NCI-H510A treated with DMSO at 0.1 percent for 48 hours (cell line): ENCODE measurements around the gene C13orf46.
"Not testable (repeated sequence)": the region's sequence is repeated elsewhere in the genome, so short reads cannot be mapped to it uniquely, and the experiment has no call there.

ENCODE experiments used
- DNase-seq: peaks from one replicate; lab custom pipeline; 2025; lab: John Stamatoyannopoulos, UW

The C13orf46 gene

DNA sequence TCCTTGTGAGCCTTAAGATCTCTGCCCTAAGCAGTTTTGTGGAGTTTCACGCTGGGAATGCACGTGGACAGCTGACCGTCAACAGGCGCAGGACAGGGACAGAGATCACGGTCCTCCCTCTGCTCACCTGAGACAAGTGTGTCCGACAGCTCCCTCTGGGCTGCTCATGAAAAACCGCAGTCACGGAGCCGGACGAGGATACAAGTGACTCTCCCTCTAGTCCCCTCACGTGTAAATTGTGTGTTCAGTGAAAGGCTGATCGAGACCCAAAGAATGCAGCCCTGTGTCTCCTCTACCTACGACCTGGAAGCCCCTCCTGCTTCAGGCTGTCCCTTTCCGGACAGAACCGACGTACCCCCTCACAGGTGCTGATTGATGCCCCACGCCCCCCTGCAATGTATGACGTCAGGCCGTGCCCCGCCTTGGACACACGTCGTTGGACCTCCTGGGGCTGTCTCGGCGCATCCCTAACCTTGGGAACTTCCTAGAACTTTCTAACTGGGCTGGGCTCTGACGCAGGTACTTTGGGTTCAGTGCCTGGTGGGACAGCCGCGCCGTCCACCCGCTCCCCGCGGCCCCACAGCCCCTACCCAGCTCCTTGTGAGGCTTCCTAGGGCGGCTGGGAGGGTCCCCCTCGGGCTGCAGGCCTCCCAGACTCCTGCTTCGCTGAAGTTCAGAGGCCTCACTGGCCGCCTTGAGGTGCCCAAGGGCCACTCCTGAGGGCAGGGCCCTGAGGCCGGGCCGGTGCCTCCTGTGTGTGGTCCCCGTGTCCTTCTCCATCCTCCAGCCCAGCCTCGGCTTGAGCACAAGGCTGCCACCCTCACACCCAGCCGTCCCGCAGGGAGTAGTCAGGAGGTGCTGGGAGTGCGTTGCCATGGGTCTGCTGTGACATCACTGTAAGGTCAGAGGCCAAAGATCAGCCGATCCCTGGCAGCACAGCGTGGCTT, at the start of gene C13orf46:
C13orf46 (minus strand) TSS at position 859 of the 947 bp plus-strand sequence; CDS start at position 780, 79 bp downstream.
- DNase-seq = no peak

DNA sequence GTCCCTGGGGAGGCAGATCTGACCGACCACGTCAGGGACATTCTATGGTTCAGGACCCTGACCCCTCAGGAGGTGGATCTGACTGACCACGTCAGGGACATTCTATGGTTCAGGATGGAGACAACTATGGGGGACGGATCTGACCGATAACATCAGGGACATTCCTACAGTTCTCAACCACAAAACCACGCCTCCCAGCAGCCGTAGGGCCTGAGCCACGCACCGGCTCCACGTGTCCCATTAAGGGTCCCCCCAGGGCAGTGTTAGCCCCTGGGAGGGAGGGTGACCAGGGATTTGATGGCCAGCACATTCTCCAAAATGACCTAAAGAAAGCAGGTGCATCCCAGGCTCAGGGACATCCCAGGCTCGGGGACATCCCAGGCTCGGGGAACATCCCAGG, 49.0 kb upstream of the C13orf46 start:
- no peak for DNase-seq

- no peak for DNase-seq
Observed at GRCh38 chr13:114022309-114022669, 48.4 kb upstream of the C13orf46 start.

DNA sequence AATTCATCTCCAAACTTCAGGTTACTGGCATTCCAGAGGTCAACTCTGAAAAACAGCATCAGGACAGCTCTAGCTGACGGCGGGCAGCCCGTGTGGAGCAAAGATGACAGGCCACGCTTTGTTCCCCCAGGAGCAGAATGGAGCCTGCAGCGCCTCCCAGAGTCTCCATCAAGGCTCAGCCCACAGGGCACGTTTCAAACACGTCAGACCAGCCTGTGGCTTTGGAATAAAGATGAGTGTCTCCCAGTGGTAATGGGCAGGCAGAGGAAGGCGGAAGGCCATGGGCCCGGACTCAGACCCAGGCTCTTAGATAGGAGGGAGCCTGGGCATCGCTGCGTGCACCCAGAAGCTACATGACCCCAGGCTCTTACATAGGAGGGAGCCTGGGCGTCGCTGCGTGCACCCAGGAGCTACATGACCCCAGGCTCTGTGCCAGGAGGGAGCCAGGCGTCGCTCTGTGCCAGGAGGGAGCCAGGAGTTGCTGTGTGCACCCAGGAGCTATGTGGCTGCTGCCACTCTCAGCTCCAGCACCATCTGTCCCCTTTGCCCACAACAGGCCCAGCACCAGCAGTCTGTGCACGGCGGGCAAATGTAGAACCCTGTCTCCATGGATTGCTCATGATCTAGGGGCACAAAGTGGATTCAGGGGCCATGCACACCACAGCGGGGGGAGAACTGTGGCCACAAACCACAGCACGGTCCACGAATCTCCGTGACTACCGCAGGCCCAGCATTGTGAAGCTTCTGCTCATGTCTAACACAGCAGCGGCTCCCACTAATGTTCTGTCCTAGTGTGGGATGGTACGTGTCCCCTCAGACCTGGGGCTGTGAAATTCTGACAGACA, 47.8 kb upstream of the C13orf46 start:
- no peak for DNase-seq

DNA sequence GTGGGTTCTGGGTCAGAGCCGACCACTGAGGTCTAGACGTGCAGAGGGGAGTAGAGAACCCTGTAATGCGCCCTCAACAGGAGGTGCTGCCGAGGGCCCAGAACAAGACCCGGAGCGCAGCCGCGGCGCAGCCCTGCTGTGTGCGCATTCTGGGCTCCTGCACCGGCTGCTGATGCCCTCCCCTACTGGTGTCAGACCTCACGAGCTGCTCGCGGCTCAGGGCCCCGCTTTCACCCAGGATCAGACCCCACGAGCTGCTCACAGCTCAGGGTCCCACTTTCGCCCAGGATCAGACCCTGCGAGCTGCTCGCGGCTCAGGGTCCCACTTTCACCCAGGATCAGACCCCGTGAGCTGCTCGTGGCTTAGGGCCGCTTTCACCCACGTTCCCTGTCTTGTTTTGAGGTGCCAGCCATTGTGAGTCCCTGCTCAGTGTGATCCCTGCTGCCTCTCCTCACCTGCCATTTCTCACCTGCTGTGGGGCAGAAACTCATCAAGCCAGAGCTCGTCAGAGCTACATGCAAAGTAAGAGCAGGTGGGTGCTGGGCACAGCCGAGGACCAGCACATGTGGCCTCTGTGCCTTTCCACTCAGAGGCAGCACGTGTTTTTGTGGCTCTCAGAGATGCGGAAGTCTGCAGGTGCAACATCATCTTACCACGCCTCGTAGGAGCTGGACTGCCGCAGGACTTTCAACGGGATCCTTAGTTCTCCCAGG, 47.0 kb upstream of the C13orf46 start:
- no peak for DNase-seq

DNA sequence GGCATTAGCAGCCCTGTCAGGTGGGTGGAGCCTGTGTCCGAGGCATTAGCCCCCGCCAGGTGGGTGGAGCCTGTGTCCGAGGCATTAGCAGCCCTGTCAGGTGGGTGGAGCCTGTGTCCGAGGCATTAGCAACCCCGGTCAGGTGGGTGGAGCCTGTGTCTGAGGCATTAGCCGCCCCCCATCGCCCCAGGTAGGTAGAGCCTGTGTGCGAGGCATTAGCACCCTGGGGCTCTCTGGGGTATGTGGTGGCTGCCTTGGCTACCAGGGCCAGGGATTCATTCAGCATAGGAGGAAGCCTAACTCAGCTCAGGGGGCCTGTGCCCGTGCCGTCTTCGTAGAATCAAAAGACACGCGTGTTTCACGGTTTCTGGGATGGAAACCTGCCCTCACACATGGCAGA, 46.3 kb upstream of the C13orf46 start:
- DNase-seq = not testable (repeated sequence)

DNA sequence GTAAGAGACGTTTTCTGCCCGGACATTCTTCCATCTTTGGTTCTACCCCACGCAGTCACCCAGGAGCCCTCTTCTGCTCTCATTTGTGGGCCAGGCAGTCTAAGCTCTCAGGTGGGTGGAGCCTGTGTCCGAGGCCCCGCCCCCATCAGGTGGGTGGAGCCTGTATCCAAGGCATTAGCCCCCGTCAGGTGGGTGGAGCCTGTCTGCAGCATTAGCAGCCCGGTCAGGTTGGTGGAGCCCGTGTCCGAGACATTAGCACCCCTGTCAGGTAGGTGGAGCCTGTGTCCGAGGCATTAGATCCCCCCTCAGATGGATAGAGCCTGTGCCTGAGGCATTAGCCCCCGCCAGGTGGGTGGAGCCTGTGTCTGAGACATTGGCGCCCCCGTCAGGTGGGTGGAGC, 45.5 kb upstream of the C13orf46 start:
- no peak for DNase-seq

DNA sequence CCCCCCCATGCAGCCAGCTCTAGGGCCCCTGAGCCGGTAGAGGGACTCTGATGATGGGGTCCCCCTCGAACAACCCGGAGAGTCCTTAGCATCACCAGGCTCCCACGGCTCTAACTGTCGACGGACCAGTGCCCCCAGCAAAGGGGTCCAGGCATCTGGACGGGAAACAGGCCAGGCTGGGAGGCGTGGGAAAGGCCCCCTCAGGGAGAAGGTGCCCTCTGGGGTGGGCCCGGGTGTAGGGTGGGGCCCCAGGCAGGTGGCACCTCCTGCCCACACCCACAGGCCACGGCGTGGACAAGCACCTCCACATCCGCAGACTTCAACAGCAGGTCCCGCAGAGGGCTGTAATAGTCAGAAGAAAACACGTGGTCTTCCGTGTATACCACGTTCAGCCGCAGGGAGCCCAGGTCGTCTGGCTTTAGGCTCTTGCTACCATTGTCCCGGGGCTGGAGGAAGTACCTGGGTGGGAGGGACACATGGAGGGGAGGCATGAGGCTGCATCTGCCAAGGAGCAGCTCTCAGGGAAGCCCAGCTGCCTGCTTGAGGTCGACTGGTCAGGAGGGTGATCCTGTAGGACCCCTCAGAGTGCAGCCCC, 44.7 kb upstream of the C13orf46 start:
- DNase-seq = no peak

GRCh38 chr13:114017966-114018365, 44.1 kb upstream of the C13orf46 start:
- no peak for DNase-seq

- no peak for DNase-seq
Observed at GRCh38 chr13:114017028-114017630, 43.3 kb upstream of the C13orf46 start.

DNA sequence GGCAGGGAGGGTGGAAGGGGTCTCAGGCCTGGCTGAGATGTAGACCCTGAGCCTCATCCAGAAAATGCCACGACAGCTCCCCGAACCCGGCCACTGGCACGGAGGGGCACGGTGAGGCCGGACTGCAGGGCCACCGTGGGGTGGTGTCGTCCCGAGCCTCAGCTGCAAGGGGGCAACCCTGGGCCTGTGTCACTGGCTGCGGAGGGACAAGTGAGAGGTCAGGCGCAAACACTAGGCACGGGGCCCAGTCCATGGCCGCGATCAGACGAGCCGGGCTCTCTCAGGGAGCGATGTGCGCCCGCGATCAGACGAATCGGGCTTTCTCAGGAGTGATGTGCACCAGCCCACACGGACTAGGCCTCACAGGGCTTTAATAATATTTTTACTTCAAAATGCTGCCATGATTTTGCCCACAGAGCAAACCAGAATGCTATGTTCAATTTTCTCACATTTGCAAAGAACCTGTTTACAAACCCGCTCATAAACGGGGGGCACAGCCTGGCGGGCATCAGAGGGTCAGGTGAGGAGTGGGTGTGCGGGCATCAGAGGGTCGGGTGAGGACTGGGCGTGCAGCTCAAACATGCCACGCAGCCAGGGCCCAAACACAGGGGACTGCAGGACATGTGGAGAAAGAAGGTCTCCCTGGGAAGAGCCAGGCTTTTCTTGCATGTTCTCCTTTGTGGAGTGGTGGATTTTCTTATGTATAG, 42.6 kb upstream of the C13orf46 start:
- no peak for DNase-seq

DNA sequence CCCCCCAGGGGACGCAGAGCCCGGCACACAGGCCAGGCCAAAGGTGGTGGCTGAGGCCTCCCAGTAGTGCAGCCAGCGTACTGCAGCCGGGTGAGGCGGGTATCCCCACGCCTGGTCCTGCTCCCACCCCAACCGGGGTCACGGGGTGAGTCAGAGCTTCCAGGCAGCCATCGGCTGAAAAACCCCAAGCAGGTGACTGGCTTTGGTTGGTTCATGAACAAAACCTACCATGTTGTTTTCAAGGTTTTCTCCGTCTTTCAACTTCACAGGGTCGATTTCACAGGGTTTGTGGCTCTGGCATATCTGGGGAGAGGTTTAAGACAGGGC, 42.1 kb upstream of the C13orf46 start:
- DNase-seq = no peak

- DNase-seq = no peak
Observed at GRCh38 chr13:114015111-114015968, 41.5 kb upstream of the C13orf46 start.

DNA sequence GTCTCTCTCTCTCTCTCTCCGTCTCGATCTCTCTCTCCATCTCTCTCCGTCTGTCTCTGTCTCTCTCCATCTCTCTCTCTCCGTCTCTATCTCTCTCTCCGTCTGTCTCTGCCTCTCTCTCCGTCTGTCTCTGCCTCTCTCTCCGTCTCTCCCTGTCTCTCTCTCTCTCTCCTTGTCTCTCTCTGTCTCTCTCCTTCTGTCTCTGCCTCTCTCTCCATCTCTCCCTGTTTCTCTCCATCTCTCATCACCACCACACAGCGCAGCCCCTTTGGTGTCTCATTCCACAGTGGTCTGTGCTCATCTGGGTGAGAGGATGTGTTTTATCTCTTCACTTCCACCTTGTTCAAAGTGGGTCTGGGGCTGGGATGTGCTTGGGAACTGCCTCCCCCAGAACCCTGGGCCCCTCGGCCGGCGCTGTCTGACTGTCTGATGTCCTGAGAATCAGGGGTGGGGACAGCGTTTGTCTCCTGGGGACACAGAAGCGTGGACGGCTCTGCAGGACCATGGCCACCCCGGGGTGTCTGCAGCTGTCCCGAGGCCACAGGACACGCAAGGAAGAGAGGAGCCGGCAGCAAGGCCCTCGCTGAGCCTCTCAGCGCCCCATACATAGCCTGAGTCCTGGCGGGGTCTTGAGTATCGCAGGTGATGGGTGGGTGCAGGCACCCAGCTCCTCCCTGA, 40.2 kb upstream of the C13orf46 start:
- no peak for DNase-seq

DNA sequence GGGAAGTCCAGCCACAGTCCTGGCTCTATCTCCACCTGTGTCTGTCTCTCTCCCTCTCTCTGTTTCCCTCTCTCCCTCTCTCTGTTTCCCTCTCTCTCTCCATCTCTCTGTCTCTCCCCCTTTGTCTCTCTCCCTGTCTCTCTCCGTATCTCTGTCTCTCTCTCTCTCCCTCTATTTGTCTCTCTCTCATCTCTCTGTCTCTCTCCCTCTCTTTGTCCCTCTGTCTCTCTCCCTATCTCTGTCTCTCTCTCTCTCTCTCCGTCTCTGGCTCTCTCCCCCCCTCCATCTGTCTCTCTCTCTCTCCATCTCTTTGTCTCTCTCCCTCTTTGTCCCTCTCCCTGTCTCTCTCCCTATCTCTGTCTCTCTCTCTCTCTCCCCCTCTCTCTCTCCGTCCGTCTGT, 39.5 kb upstream of the C13orf46 start:
- DNase-seq = no peak

- no peak for DNase-seq
Observed at GRCh38 chr13:114012921-114013320, 39.0 kb upstream of the C13orf46 start.

- no peak for DNase-seq
Observed at GRCh38 chr13:114012141-114012540, 38.3 kb upstream of the C13orf46 start.

DNA sequence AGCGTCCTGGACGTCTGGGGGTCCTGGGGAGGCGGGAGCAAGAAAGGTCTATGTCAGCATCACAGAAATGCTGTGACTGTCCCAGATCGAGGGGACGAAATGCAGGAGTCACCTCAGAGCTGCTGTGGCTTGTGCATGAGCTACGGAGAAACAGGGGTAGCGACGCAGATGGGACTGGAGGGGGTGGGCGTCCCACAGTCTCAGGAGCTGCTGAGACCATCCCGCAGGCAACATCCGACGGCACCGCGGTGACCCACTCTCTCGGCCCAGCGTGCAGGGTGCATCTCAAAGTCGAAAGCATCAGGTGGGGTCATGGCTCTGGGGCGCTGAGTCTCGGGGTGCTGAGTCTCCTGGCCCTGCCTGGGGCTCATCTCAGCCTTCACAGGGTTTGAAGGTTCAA, 37.4 kb upstream of the C13orf46 start:
- no peak for DNase-seq

DNA sequence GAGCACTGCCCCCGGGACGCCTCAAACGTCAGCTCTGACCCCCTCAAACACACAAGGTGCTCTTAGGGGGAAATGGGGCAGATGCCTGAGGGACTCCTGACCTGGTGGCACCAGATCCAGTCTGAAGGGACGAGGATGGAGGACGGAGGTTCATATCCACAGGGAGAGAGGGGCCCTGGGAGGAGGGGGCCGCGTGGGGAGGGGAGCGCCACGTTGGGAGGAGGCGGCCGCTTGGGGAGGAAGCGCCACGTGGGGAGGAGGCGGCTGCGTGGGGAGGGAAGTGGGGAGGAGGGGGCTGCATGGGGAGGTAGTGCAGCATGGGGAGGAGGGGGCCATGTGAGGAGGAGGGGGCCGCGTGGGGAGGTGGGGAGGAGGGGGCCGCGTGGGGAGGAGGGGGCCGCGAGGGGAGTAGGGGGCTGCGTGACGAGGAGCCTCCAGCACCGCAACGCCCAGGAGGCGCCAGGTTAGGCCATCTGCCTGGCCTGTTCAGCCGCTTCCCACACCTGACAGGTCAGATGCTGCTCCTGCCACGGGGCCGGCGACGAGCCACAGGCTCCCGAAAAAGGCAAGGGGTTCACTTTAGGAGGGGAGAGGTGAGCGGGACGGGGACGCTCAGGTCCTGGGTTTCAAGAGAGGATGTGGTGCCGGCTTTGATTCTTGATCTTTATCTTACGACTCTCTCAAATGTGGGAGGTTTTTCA, 36.7 kb upstream of the C13orf46 start:
- no peak for DNase-seq
